Cerebellar nuclear complex (tissue), 1 donor: ENCODE data around the gene SLC25A17.
"Not testable (repeated sequence)": the region's sequence is repeated elsewhere in the genome, so short reads cannot be mapped to it uniquely, and the experiment has no call there.

ENCODE experiments used
- DNase-seq, 2 experiments: peaks; one replicate each; lab custom pipeline; 2025; lab: John Stamatoyannopoulos, UW

SLC25A17 gene

GRCh38 chr22:40819599-40820140, 524 bp upstream of the SLC25A17 start:
- no peak for DNase-seq

GRCh38 chr22:40818192-40818746, 877 bp downstream of the SLC25A17 start:
- no peak for DNase-seq

- no peak for DNase-seq
Observed at GRCh38 chr22:40817737-40818136, 1.4 kb downstream of the SLC25A17 start.

GRCh38 chr22:40813912-40814315, 5.2 kb downstream of the SLC25A17 start:
- no peak for DNase-seq

- no peak for DNase-seq
Observed at GRCh38 chr22:40808018-40808841, 10.9 kb downstream of the SLC25A17 start.

- DNase-seq: no peak
Observed at GRCh38 chr22:40806711-40807110, 12.4 kb downstream of the SLC25A17 start.

- no peak for DNase-seq
Observed at GRCh38 chr22:40805699-40806203, 13.4 kb downstream of the SLC25A17 start.

GRCh38 chr22:40805239-40805638, 13.9 kb downstream of the SLC25A17 start:
- DNase-seq: no peak

GRCh38 chr22:40803321-40803720, 15.8 kb downstream of the SLC25A17 start:
- DNase-seq: no peak

- no peak for DNase-seq
Observed at GRCh38 chr22:40799008-40799407, 20.1 kb downstream of the SLC25A17 start.

GRCh38 chr22:40797427-40797826, 21.7 kb downstream of the SLC25A17 start:
- DNase-seq: no peak

GRCh38 chr22:40792451-40792850, 26.7 kb downstream of the SLC25A17 start:
- DNase-seq: no peak

- no peak for DNase-seq
Observed at GRCh38 chr22:40791241-40791640, 27.9 kb downstream of the SLC25A17 start.

- no peak for DNase-seq
Observed at GRCh38 chr22:40789131-40789530, 30.0 kb downstream of the SLC25A17 start.

- DNase-seq: no peak
Observed at GRCh38 chr22:40782521-40782920, 36.6 kb downstream of the SLC25A17 start.

GRCh38 chr22:40781749-40782148, 37.4 kb downstream of the SLC25A17 start:
- DNase-seq: not testable (repeated sequence)

- no peak for DNase-seq
Observed at GRCh38 chr22:40769761-40770160, 49.4 kb downstream of the SLC25A17 start.

GRCh38 chr22:40768206-40768605, 50.9 kb downstream of the SLC25A17 start:
- DNase-seq: no peak

- no peak for DNase-seq
Observed at GRCh38 chr22:40766956-40767355, 52.2 kb downstream of the SLC25A17 start.

GRCh38 chr22:40764763-40765441, 54.2 kb downstream of the SLC25A17 start:
- no peak for DNase-seq

- DNase-seq: no peak
Observed at GRCh38 chr22:40759294-40759840, 59.8 kb downstream of the SLC25A17 start.

- DNase-seq: not testable (repeated sequence)
Observed at GRCh38 chr22:40758851-40759250, 60.3 kb downstream of the SLC25A17 start.
